Measurements from ENCODE around the gene PWWP2B. TPM values are rescaled to one million over a fixed set of nuclear protein-coding genes. Genes with fewer than 3 reads are reported as not detected.
A peak's percentile ranks its signal among the peaks of the same experiment; 100 is the strongest.

PWWP2B gene
- 52.5 TPM for polyA plus RNA-seq (2012; ENCODE audit: insufficient read depth, insufficient read length, low read depth)

DNA sequence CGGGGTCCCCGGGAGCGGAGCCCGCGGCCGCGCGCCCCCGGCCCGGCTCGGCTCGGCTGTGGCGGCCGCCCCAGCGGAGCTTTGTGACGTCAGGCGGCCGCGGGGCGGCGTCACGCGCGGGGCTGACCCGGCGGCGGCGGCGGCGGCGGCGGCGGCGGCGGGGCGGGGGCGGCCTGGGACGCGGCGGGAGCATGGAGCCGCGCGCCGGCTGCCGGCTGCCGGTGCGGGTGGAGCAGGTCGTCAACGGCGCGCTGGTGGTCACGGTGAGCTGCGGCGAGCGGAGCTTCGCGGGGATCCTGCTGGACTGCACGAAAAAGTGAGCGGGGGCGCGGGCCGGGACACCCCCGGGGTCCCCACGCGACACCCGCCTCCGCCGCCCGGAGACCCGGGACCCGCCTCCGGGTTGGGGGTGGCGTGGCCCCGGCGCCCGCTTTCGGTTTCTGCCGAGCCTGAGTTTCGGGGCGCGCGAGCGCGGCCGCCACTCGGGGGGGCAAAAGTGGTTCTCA, at the start of gene PWWP2B:
TSS of gene PWWP2B (plus strand) at position 165 of the 506 bp plus-strand sequence. CDS start at position 192, 27 bp downstream.
- H3K9me3 ChIP-seq, result no peaks in the 10 kb centered on the region
- DNase-seq, result peak; percentile 60

DNA sequence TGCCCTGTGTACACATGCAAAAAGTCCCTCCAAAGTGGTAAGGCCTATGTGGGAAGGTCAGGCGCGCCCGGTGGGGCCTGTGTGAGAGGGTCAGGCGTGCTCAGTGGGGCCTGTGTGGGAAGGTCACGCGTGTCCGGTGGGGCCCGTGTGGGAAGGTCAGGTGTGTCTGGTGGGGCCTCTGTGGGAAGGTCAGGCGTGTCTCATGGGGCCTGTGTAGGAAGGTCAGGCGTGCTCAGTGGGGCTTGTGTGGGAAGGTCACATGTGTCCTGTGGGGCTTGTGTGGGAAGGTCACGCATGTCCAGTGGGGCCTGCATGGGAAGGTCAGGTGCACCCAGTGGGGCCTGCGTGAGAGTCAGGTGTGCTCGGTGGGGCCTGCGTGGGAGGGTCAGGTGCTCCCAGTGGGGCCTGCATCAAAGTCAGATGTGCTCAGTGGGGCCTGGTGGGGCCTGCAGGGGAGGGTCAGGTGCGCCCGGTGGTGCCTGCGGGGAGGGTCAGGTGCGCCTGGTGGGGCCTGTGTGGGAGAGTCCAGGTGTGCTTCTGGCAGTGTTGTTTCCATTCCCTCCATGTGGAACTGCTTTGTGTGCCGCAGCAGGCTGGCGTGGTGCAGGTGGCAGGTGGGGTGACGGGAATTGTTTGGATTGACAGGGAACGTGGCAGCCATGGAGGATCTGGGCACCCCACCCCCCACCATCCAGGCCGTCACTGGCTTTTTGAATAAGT, 49.6 kb upstream of the PWWP2B start:
- no peaks in the 10 kb centered on the region for H3K9me3 ChIP-seq
- H3K4me3 ChIP-seq (ENCODE audit: low read depth, low read length), result no peak overlapping the region
- H3K4me1 ChIP-seq, result no peaks in the 10 kb centered on the region
- no peak for DNase-seq
- no peaks in the 10 kb centered on the region for H3K27me3 ChIP-seq
- TF ChIP-seq, protein P1, sequence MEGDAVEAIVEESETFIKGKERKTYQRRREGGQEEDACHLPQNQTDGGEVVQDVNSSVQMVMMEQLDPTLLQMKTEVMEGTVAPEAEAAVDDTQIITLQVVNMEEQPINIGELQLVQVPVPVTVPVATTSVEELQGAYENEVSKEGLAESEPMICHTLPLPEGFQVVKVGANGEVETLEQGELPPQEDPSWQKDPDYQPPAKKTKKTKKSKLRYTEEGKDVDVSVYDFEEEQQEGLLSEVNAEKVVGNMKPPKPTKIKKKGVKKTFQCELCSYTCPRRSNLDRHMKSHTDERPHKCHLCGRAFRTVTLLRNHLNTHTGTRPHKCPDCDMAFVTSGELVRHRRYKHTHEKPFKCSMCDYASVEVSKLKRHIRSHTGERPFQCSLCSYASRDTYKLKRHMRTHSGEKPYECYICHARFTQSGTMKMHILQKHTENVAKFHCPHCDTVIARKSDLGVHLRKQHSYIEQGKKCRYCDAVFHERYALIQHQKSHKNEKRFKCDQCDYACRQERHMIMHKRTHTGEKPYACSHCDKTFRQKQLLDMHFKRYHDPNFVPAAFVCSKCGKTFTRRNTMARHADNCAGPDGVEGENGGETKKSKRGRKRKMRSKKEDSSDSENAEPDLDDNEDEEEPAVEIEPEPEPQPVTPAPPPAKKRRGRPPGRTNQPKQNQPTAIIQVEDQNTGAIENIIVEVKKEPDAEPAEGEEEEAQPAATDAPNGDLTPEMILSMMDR (IDR thresholded peaks at IDR 0.05; ENCODE audit: low read depth, low read length), result no peak
- no peaks in the 10 kb centered on the region for H3K36me3 ChIP-seq

More for the DNA sequence above, at the start of gene PWWP2B:
- peak within 1 kb of the TSS; percentile 75 for H3K4me3 ChIP-seq (ENCODE audit: low read depth, low read length)
- H3K4me1 ChIP-seq, result peaks cover 9% of the 10 kb centered on the region
- no peaks in the 10 kb centered on the region for H3K27me3 ChIP-seq
- TF ChIP-seq, protein P1 (IDR thresholded peaks at IDR 0.05; ENCODE audit: low read depth, low read length), result no peak
- H3K36me3 ChIP-seq, result no peaks in the 10 kb centered on the region

DNA sequence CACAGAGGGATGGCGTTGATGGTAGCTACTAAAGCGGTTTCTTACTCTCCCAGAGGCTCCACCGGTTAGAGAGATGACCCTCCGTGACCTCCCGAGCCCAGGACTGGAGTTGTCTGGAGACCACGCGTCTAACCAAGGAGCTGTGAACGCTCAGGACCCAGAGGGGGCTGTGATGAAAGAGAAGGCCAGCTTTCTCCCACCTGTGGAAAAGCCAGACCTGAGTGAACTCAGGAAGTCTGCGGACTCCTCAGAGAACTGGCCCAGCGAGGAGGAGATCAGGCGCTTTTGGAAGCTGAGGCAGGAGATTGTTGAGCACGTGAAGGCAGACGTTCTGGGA, 49.1 kb upstream of the PWWP2B start:
- DNase-seq, result no peak
- H3K4me3 ChIP-seq (ENCODE audit: low read depth, low read length), result no peak overlapping the region
- H3K27me3 ChIP-seq, result no peaks in the 10 kb centered on the region
- TF ChIP-seq, protein P1 (IDR thresholded peaks at IDR 0.05; ENCODE audit: low read depth, low read length), result no peak
- no peaks in the 10 kb centered on the region for H3K4me1 ChIP-seq
- H3K36me3 ChIP-seq, result no peaks in the 10 kb centered on the region
- no peaks in the 10 kb centered on the region for H3K9me3 ChIP-seq

DNA sequence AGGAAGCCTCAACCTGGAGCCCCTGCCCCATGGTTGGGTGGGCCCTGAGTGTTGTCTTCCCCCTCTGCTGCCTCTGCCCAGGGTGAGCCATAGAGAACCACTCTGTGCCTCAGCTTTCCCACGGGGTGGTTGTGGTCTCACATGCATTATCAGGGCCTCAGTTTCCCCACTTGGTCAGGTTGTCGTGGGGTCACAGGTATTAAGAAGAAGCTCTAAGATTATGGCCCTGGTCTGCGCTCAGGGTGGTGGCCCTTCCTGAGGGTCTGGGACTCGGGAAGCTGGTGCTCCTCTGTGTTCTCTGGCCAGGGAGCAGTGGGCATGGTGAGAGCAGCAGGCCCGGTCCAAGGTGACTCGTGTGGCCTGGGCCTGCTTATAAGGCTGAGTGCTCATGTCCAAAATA, 47.2 kb upstream of the PWWP2B start:
- H3K4me1 ChIP-seq, result no peaks in the 10 kb centered on the region
- H3K36me3 ChIP-seq, result no peaks in the 10 kb centered on the region
- H3K27me3 ChIP-seq, result no peaks in the 10 kb centered on the region
- no peak for DNase-seq
- no peaks in the 10 kb centered on the region for H3K9me3 ChIP-seq
- no peak overlapping the region for H3K4me3 ChIP-seq (ENCODE audit: low read depth, low read length)
- TF ChIP-seq, protein P1 (IDR thresholded peaks at IDR 0.05; ENCODE audit: low read depth, low read length), result no peak

DNA sequence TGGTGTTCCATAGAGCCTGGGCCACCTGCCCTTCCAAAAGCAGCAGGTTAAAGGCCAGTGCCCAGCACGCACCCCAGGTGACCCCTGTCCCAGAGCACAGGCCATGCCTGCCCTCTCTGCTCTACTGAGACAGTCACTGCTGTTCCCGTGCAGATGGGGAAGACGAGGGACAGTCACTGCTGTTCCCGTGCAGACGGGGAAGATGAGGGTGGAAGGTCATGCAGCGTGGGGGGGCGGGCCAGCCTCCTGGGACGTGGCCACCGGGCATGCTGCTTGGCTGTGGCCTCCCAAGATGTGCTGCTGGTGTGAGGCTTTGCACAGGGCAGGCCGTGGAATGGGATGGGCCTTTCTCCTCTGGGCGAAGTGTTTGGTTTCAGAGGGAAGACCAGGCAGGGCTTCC, 46.6 kb upstream of the PWWP2B start:
- TF ChIP-seq, protein P1 (IDR thresholded peaks at IDR 0.05; ENCODE audit: low read depth, low read length), result no peak
- no peak for DNase-seq
- Histone ChIP-seq H3K27me3 (no peaks in the 10 kb centered on the region), H3K4me1 (no peaks in the 10 kb centered on the region), H3K9me3 (no peaks in the 10 kb centered on the region), H3K4me3 (ENCODE audit: low read depth, low read length) (no peak overlapping the region), H3K36me3 (no peaks in the 10 kb centered on the region)

DNA sequence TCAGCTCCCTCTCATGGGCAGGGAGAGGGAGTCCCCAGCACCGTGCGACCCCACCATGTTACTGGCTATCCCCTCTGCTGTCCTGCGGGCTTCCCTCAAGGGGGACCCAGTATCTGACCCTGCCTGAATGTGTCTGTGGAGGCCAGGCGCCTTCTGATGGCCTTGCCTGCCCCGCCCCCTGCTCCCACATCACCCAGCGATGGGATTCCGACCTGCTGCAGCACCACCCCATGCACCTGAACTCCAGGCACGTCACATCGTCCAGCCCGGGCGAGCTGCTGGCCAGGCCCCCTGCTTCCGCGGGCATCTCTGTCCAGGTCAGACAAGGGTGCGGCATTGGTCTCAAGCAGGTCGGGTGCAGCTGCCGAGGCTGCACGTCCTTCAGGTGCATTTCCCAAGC, 46.1 kb upstream of the PWWP2B start:
- Histone ChIP-seq H3K4me3 (ENCODE audit: low read depth, low read length) (no peak overlapping the region), H3K36me3 (no peaks in the 10 kb centered on the region), H3K4me1 (no peaks in the 10 kb centered on the region), H3K9me3 (no peaks in the 10 kb centered on the region), H3K27me3 (no peaks in the 10 kb centered on the region)
- TF ChIP-seq, protein P1 (IDR thresholded peaks at IDR 0.05; ENCODE audit: low read depth, low read length), result no peak
- DNase-seq, result no peak
